Spleen (tissue), 11 donors: Measurements from ENCODE around the gene VAV1. TPM values are rescaled to one million over a fixed set of nuclear protein-coding genes. Genes with fewer than 3 reads are reported as not detected.
"Not testable (repeated sequence)": the region's sequence is repeated elsewhere in the genome, so short reads cannot be mapped to it uniquely, and the experiment has no call there.

Experiments used
- DNase-seq: peaks from one replicate; pipeline ENCODE4 v3.0.0-alpha.2; 2020
- H3K27ac ChIP-seq, 8 donors: fragments of 200-600 bp; sonication (generic) in 7 of 8; 1 replicate in 4 of 8; 2 replicates in 4 of 8; pipeline versions ENCODE4 v1.5.0 to v1.8.0; 2016 to 2021; ENCODE audit warnings: inconsistent platforms in 4 of 8, mild to moderate bottlenecking in 4 of 8, moderate library complexity in 1 of 8
- H3K27me3 ChIP-seq, 7 donors: fragments of 200-600 bp; sonication (generic) in 6 of 7; replicated peaks in 1 of 7; 1 replicate in 4 of 7; 2 replicates in 3 of 7; pipeline versions ENCODE4 v1.5.0 to v1.8.0; 2016 to 2021; ENCODE audit warnings: inconsistent platforms in 3 of 7, mild to moderate bottlenecking in 1 of 7
- H3K36me3 ChIP-seq, 6 donors: fragments of 200-600 bp; sonication (generic) in 5 of 6; 1 replicate in 4 of 6; 2 replicates in 2 of 6; pipeline versions ENCODE4 v1.5.0 to v1.8.0; 2016 to 2021; ENCODE audit warnings: inconsistent platforms in 2 of 6
- H3K4me1 ChIP-seq, 6 donors: fragments of 200-600 bp; sonication (generic) in 5 of 6; 1 replicate in 3 of 6; 2 replicates in 3 of 6; pipeline versions ENCODE4 v1.5.0 to v1.8.0; 2016 to 2021; ENCODE audit warnings: inconsistent platforms in 3 of 6
- H3K4me3 ChIP-seq, 8 donors: fragments of 200-600 bp; sonication (generic) in 7 of 8; 1 replicate in 4 of 8; 2 replicates in 4 of 8; pipeline versions ENCODE4 v1.5.0 to v1.8.0; 2016 to 2021; ENCODE audit warnings: inconsistent platforms in 4 of 8, mild to moderate bottlenecking in 4 of 8, moderate library complexity in 2 of 8
- H3K9me3 ChIP-seq, 8 donors: fragments of 200-600 bp; sonication (generic) in 7 of 8; 1 replicate in 4 of 8; 2 replicates in 4 of 8; pipeline versions ENCODE4 v1.5.0 to v1.8.0; 2016 to 2021; ENCODE audit warnings: inconsistent platforms in 4 of 8
- CTCF ChIP-seq, 11 experiments: fragments of 200-600 bp in 7 of 11; fragments of 450-650 bp in 4 of 11; sonication (generic) in 4 of 11; IDR thresholded peaks in 8 of 11; conservative IDR thresholded peaks in 3 of 11; 1 replicate in 7 of 11; 2 replicates in 4 of 11; pipeline versions ENCODE4 v1.4.0 to v1.8.0; 2016 to 2021; ENCODE audit warnings: antibody characterized with exemption in 11 of 11, inconsistent platforms in 4 of 11, mild to moderate bottlenecking in 1 of 11
- POLR2A ChIP-seq, 3 donors: fragments of 450-650 bp; IDR thresholded peaks; one replicate each; pipeline ENCODE4 v1.5.1; 2017; ENCODE audit warnings: antibody characterized with exemption in 3 of 3, mild to moderate bottlenecking in 1 of 3
- POLR2AphosphoS5 ChIP-seq, 3 donors: sonication (generic); formaldehyde crosslinking; IDR thresholded peaks; one replicate each; pipeline ENCODE4 v1.5.1; 2017; ENCODE audit warnings: antibody characterized with exemption in 3 of 3
- WGBS, 5 donors: extraction: QIAGEN DNeasy Blood & Tissue Kit in 3 of 5; methylation state at CpG; one replicate each; pipeline versions ENCODE4 v1.1.5 to v1.1.7; 2013 to 2018; 5-methylcytosine and 5-hydroxymethylcytosine counted together
- intact Hi-C: fragments of 100-400 bp; cut with DNase I; formaldehyde crosslinking; loops from one replicate; pipeline ENCODE4 v1.15.0; 2023; ENCODE audit warnings: low total_unique reads
- polyA plus RNA-seq, 3 donors: library from polyadenylated mRNA; stranded (reverse); fragments of 200-250 nt; gene quantifications; one replicate each; pipeline ENCODE4 v1.2.1, GENCODE V29; 2013
- total RNA-seq, 7 donors: library from RNA; depleted of rRNA in 3 of 7; stranded (reverse); fragments of >200 nt in 3 of 7; fragmentation: NEBNext Ultra II Directional in 4 of 7; extraction: Animal tissue kit (Norgen Biotek cat#: 25700) in 4 of 7; gene quantifications; one replicate each; pipeline versions ENCODE4 v1.1.0 to v1.2.1, GENCODE V29; 2016 to 2021
- donor health status: healthy with polysubstance abuse.
- donor health status: DM: no; HTN: no; CAD: no; lungs with moderate emphysema.
- donor health status: DM: no; HTN: no; CAD: no.
- donor health status: Bipolar disorder and iron deficiency.
- donor health status: healthy.
- donor health status: DM: no; HTN: no; CAD: no.
- donor health status: DM: yes; HTN: yes; CAD: no.

The VAV1 gene
- total and polyA plus RNA-seq, 10 donors, result 34.8 to 151 (median 83.1) TPM

GRCh38 chr19:6744381-6745301 lies 27.9 kb upstream of the VAV1 start:
- no peak for DNase-seq
- peaks cover 0 to 53% (median 36%) of the 10 kb centered on the region in 6 donors for H3K4me1 ChIP-seq
- H3K27ac ChIP-seq, result peak overlapping the region in 7 of 8 donors; percentile 22 to 73 (median 59)
- TF ChIP-seq POLR2AphosphoS5 (IDR thresholded peaks at IDR 0.05), result peak in 2 of 3 donors; percentile 62 to 70
- no peak for TF ChIP-seq CTCF (IDR thresholded peaks at IDR 0.05 in 8 of 11, conservative IDR thresholded peaks at IDR 0.05 in 3 of 11)
- TF ChIP-seq POLR2A (IDR thresholded peaks at IDR 0.05), result no peak
- intact Hi-C loops, result loop anchor here (10.0 kb wide), 1 partner anchor 230 kb away; no protein-coding TSS in a partner anchor
- WGBS, 5 donors, result 64 to 76% (median 71%) methylated on average over 24 to 41 of the region's 41 CpGs
- peaks cover 0 to 69% (median 37%) of the 10 kb centered on the region in 6 donors for H3K36me3 ChIP-seq
- no peaks in the 10 kb centered on the region for H3K9me3 ChIP-seq
- H3K27me3 ChIP-seq, result peaks cover 0 to 15% (median 0%) of the 10 kb centered on the region in 7 donors
- H3K4me3 ChIP-seq, result peak overlapping the region in 1 of 8 donors; percentile 17

- no peak for TF ChIP-seq POLR2AphosphoS5 (IDR thresholded peaks at IDR 0.05)
- no peak for TF ChIP-seq CTCF (IDR thresholded peaks at IDR 0.05 in 8 of 11, conservative IDR thresholded peaks at IDR 0.05 in 3 of 11)
- no peak for TF ChIP-seq POLR2A (IDR thresholded peaks at IDR 0.05)
- intact Hi-C loops, result loop anchor here (10.0 kb wide), 1 partner anchor 231 kb away; no protein-coding TSS in a partner anchor
- H3K36me3 ChIP-seq, result peaks cover 0 to 83% (median 48%) of the 10 kb centered on the region in 6 donors
- H3K9me3 ChIP-seq, result no peaks in the 10 kb centered on the region
- H3K4me3 ChIP-seq, result no peak overlapping the region
- no peak overlapping the region for H3K27ac ChIP-seq
- H3K27me3 ChIP-seq, result peaks cover 0 to 2% (median 0%) of the 10 kb centered on the region in 7 donors
- WGBS, 5 donors, result 89 to 95% (median 91%) methylated on average over 10 to 24 of the region's 24 CpGs
- peaks cover 0 to 40% (median 23%) of the 10 kb centered on the region in 6 donors for H3K4me1 ChIP-seq
- no peak for DNase-seq
Observed at GRCh38 chr19:6745965-6746364, 26.5 kb upstream of the VAV1 start.

GRCh38 chr19:6748543-6748942 lies 24.0 kb upstream of the VAV1 start:
- not testable (repeated sequence) for H3K4me3 ChIP-seq, H3K27me3 ChIP-seq, DNase-seq, H3K9me3 ChIP-seq, H3K27ac ChIP-seq
- WGBS, 5 donors, result 91 to 96% (median 93%) methylated on average over 10 of the region's 10 CpGs
- H3K36me3 ChIP-seq, result peaks cover 0 to 92% (median 62%) of the 10 kb centered on the region in 6 donors
- H3K4me1 ChIP-seq, result peaks cover 6 to 32% (median 23%) of the 10 kb centered on the region in 6 donors
- intact Hi-C loops, result loop anchor here (10.0 kb wide), 1 partner anchor 234 kb away; no protein-coding TSS in a partner anchor

- H3K9me3 ChIP-seq, result no peaks in the 10 kb centered on the region
- peaks cover 0 to 90% (median 60%) of the 10 kb centered on the region in 6 donors for H3K36me3 ChIP-seq
- intact Hi-C loops, result no loop called here
- peaks cover 6 to 23% (median 17%) of the 10 kb centered on the region in 6 donors for H3K4me1 ChIP-seq
- 84 to 90% (median 87%) methylated on average over 9 to 20 of the region's 20 CpGs for WGBS, 5 donors
- no peaks in the 10 kb centered on the region for H3K27me3 ChIP-seq
- H3K4me3 ChIP-seq, result no peak overlapping the region
- H3K27ac ChIP-seq, result no peak overlapping the region
- TF ChIP-seq CTCF (IDR thresholded peaks at IDR 0.05 in 8 of 11, conservative IDR thresholded peaks at IDR 0.05 in 3 of 11) (no peak), POLR2A (IDR thresholded peaks at IDR 0.05) (no peak), POLR2AphosphoS5 (IDR thresholded peaks at IDR 0.05) (peak in 1 of 3 donors; percentile 30)
- no peak for DNase-seq
Observed at GRCh38 chr19:6750062-6750461, 22.4 kb upstream of the VAV1 start.
